Keratinocyte (primary cell): ENCODE measurements around the gene MTA1. TPM values are rescaled to one million over a fixed set of nuclear protein-coding genes. Genes with fewer than 3 reads are reported as not detected.

Experiments
- DNase-seq: peaks from one replicate; pipeline ENCODE4 v3.0.0-alpha.2; 2011; ENCODE audit warnings: low read depth, missing footprints, low spot score
- FAIRE-seq: peaks from 2 replicates; lab custom pipeline; 2011; peaks lifted over from hg19 to GRCh38; lab: Jason Lieb, UNC
- H2AFZ ChIP-seq: 2 replicates; pipeline ENCODE4 v1.6.0; 2012; ENCODE audit warnings: low read length, control low read depth, inconsistent platforms; ENCODE audit not compliant: control insufficient read depth
- H3K27ac ChIP-seq: 2 replicates; pipeline ENCODE4 v1.5.1; 2011; ENCODE audit warnings: low read length; ENCODE audit not compliant: control insufficient read depth, insufficient read depth
- H3K27me3 ChIP-seq: 3 replicates; pipeline ENCODE4 v1.6.0; 2011; ENCODE audit warnings: low read length; ENCODE audit not compliant: control insufficient read depth, insufficient read depth; ENCODE audit errors: extremely low read depth
- H3K36me3 ChIP-seq, 2 experiments: 2 replicates in 1 of 2; 3 replicates in 1 of 2; pipeline ENCODE4 v1.5.1; 2011; ENCODE audit warnings: low read length in 2 of 2, mild to moderate bottlenecking in 1 of 2; ENCODE audit not compliant: control insufficient read depth in 2 of 2, insufficient read depth in 2 of 2; ENCODE audit errors: extremely low read depth in 1 of 2
- H3K4me1 ChIP-seq: 3 replicates; pipeline ENCODE4 v1.5.1; 2011; ENCODE audit warnings: low read length; ENCODE audit not compliant: control insufficient read depth, insufficient read depth; ENCODE audit errors: extremely low read depth
- H3K4me2 ChIP-seq: 3 replicates; pipeline ENCODE4 v1.6.0; 2011; ENCODE audit warnings: low read depth, low read length; ENCODE audit not compliant: control insufficient read depth, insufficient read depth; ENCODE audit errors: extremely low read depth
- H3K4me3 ChIP-seq, 3 experiments: fragments of 200-600 bp in 1 of 3; sonication (generic) in 1 of 3; 2 replicates in 2 of 3; 3 replicates in 1 of 3; pipeline ENCODE4 v1.5.1; 2011 to 2016; ENCODE audit warnings: low read length in 3 of 3, mild to moderate bottlenecking in 3 of 3, control low read depth in 2 of 3, inconsistent platforms in 1 of 3, low read depth in 1 of 3, mixed read lengths in 1 of 3, mixed run types in 1 of 3, moderate library complexity in 1 of 3; ENCODE audit not compliant: control insufficient read depth in 2 of 3, insufficient read depth in 2 of 3; ENCODE audit errors: extremely low read depth in 1 of 3
- H3K79me2 ChIP-seq: 2 replicates; pipeline ENCODE4 v1.6.0; 2012; ENCODE audit warnings: low read length; ENCODE audit not compliant: control insufficient read depth, insufficient read depth
- H3K9ac ChIP-seq: 3 replicates; pipeline ENCODE4 v1.6.0; 2011; ENCODE audit warnings: low read length; ENCODE audit not compliant: control insufficient read depth, insufficient read depth; ENCODE audit errors: extremely low read depth
- H3K9me1 ChIP-seq: 3 replicates; pipeline ENCODE4 v1.6.0; 2011; ENCODE audit warnings: low read length; ENCODE audit not compliant: control insufficient read depth, insufficient read depth; ENCODE audit errors: extremely low read depth
- H3K9me3 ChIP-seq: 2 replicates; pipeline ENCODE4 v1.5.1; 2012; ENCODE audit warnings: low read depth, low read length; ENCODE audit not compliant: control insufficient read depth
- H4K20me1 ChIP-seq: 3 replicates; pipeline ENCODE4 v1.6.0; 2011; ENCODE audit warnings: low read length; ENCODE audit not compliant: control insufficient read depth, insufficient read depth; ENCODE audit errors: extremely low read depth
- EZH2 ChIP-seq: IDR thresholded peaks from one replicate; pipeline ENCODE4 v1.6.1; 2012; ENCODE audit warnings: inconsistent platforms, mild to moderate bottlenecking, low read length, moderate library complexity
- dilution Hi-C: fragments of 300-500 bp; cut with MboI; formaldehyde crosslinking; loops from one replicate; pipeline ENCODE4 v1.7.0; 2020; ENCODE audit warnings: low sequenced_read_pairs; ENCODE audit not compliant: extremely low pct_ligation_motif_present
- polyA plus RNA-seq, 5 experiments: library from polyadenylated mRNA; depleted of rRNA in 3 of 5; stranded (reverse) in 3 of 5; stranded (forward) in 1 of 5; unstranded in 1 of 5; fragments of >200 nt; gene quantifications; 1 replicate in 1 of 5; 2 replicates in 3 of 5; 3 replicates in 1 of 5; pipeline versions ENCODE4 v1.2.1 to v1.2.3, GENCODE V29; 2011 to 2012; ENCODE audit warnings: missing spikeins in 2 of 5, low read depth in 1 of 5, low replicate concordance in 1 of 5
- TF ChIP-seq, protein P1 (sequence below), 3 experiments: IDR thresholded peaks in 1 of 3; conservative IDR thresholded peaks in 1 of 3; optimal IDR thresholded peaks in 1 of 3; 2 replicates in 2 of 3; 3 replicates in 1 of 3; pipeline versions ENCODE3 to v1.5.1; 2011; ENCODE audit warnings: low read length in 3 of 3, mild to moderate bottlenecking in 3 of 3, moderate library complexity in 2 of 3, control low read depth in 1 of 3, inconsistent platforms in 1 of 3; ENCODE audit not compliant: insufficient read depth in 2 of 3; ENCODE audit errors: extremely low read depth in 1 of 3

The MTA1 gene
- polyA plus RNA-seq, 1 donor (not counting 4 experiments of a cell fraction or from before 2014, with no cell fraction given) = 33.6 TPM

DNA sequence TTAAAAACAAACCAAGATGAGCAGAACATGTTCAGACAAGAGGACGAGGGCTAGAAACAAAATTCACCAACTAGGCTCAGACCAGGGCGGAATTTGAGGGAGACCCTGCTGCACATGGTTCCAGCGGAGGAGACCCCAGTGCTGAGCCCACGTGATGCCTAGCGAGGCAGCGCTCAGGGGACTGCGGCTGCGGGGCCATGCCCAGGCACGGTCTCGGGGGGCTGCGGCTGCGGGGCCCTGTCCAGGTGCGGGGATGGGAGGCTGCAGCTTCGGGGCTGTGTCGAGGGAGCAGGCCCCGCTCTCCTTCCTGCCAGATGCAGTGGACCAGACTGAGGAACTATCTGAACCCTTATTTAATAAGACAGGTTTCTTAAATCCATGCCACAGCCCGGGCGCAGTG, 42.3 kb downstream of the MTA1 start:
- H3K36me3 ChIP-seq = peaks cover 2 to 34% of the 10 kb centered on the region in 2 experiments
- TF ChIP-seq, protein P1, sequence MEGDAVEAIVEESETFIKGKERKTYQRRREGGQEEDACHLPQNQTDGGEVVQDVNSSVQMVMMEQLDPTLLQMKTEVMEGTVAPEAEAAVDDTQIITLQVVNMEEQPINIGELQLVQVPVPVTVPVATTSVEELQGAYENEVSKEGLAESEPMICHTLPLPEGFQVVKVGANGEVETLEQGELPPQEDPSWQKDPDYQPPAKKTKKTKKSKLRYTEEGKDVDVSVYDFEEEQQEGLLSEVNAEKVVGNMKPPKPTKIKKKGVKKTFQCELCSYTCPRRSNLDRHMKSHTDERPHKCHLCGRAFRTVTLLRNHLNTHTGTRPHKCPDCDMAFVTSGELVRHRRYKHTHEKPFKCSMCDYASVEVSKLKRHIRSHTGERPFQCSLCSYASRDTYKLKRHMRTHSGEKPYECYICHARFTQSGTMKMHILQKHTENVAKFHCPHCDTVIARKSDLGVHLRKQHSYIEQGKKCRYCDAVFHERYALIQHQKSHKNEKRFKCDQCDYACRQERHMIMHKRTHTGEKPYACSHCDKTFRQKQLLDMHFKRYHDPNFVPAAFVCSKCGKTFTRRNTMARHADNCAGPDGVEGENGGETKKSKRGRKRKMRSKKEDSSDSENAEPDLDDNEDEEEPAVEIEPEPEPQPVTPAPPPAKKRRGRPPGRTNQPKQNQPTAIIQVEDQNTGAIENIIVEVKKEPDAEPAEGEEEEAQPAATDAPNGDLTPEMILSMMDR (optimal IDR thresholded peaks at IDR 0.05 in 1 of 3, IDR thresholded peaks at IDR 0.05 in 1 of 3, conservative IDR thresholded peaks at IDR 0.05 in 1 of 3; ENCODE audit: extremely low read depth in 1 of 3, insufficient read depth in 2 of 3, low read length in 3 of 3) = no peak
- TF ChIP-seq EZH2 = no peak
- DNase-seq (no peak), FAIRE-seq (no peak)
- H3K4me1 ChIP-seq = peaks cover 5% of the 10 kb centered on the region
- no peaks in the 10 kb centered on the region for H3K27me3 ChIP-seq
- no peak overlapping the region for H3K4me2 ChIP-seq
- no peaks in the 10 kb centered on the region for H3K79me2 ChIP-seq
- H3K27ac ChIP-seq = no peak overlapping the region
- H3K9ac ChIP-seq = no peak overlapping the region
- H3K9me3 ChIP-seq = no peaks in the 10 kb centered on the region
- H4K20me1 ChIP-seq = no peaks in the 10 kb centered on the region
- H2AFZ ChIP-seq = no peak overlapping the region
- H3K9me1 ChIP-seq = no peaks in the 10 kb centered on the region
- H3K4me3 ChIP-seq = no peak overlapping the region
- dilution Hi-C loops = no loop called here

DNA sequence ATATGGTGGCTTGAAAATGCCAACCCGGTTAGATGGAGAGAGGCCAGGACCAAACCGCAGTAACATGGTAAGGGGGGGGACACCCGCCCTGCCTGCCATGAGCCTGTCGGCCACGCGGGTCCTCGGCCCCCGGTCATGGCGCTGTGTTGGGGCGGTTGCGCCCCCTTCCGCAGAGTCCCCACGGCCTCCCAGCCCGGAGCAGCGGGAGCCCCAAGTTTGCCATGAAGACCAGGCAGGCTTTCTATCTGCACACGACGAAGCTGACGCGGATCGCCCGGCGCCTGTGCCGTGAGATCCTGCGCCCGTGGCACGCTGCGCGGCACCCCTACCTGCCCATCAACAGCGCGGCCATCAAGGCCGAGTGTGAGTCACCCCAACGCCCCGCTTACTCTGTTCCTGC, 44.9 kb downstream of the MTA1 start:
- Histone ChIP-seq H3K36me3 (peaks cover 2 to 32% of the 10 kb centered on the region in 2 experiments), H3K4me2 (no peak overlapping the region), H3K9ac (no peak overlapping the region), H3K79me2 (no peaks in the 10 kb centered on the region), H3K4me1 (peaks cover 5% of the 10 kb centered on the region), H4K20me1 (no peaks in the 10 kb centered on the region), H3K27ac (no peak overlapping the region), H3K27me3 (no peaks in the 10 kb centered on the region), H3K9me1 (no peaks in the 10 kb centered on the region), H3K9me3 (no peaks in the 10 kb centered on the region), H2AFZ (no peak overlapping the region), H3K4me3 (no peak overlapping the region)
- DNase-seq (no peak), FAIRE-seq (no peak)
- dilution Hi-C loops = no loop called here
- TF ChIP-seq, protein P1 (optimal IDR thresholded peaks at IDR 0.05 in 1 of 3, IDR thresholded peaks at IDR 0.05 in 1 of 3, conservative IDR thresholded peaks at IDR 0.05 in 1 of 3; ENCODE audit: extremely low read depth in 1 of 3, insufficient read depth in 2 of 3, low read length in 3 of 3) = no peak
- no peak for TF ChIP-seq EZH2
